ENCODE results near the gene KANTR. TPM values are rescaled to one million over a fixed set of nuclear protein-coding genes. Genes with fewer than 3 reads are reported as not detected.

KANTR gene
- total and polyA plus RNA-seq, 2 of the 4 experiments (the other 2 are of a cell fraction), result 1.6 to 6.3 TPM

DNA sequence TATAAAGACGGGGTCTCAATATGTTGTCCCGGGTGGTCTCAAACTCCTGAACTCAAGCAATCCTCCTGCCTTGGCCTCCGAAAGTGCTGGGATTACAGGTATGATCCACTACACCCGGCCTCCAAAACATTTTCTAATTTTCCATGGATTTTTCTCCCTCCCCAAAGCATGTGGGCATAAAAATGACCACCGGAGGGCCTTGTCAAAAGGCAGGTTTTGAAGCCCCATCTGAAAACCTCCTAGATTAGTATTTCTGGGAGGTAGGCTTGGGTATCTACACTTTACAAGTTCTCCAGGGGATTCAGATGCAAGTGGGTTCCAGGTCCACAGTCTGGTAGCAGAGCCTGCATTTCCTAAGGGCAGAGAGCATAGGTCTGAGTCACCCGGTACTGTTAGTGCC, 46.7 kb upstream of the KANTR start:
- no peak overlapping the region for H3K14ac ChIP-seq (replicated peaks; ENCODE audit: low read depth, low read length)
- peaks cover 12% of the 10 kb centered on the region for H3K9me1 ChIP-seq (ENCODE audit: insufficient read depth, low read length)
- H3K4ac ChIP-seq (ENCODE audit: low read depth, low read length), result no peak overlapping the region; the same call in 1 of the 2 replicates
- dilution Hi-C loops (cut with HindIII; ENCODE audit: low sequenced_read_pairs, unreplicated experiment) (no loop called here), in situ Hi-C loops (cut with MboI; ENCODE audit: low sequenced_read_pairs) (no loop called here), intact Hi-C loops (cut with micrococcal nuclease) (no loop called here)
- ChIA-PET POLR2A (ENCODE audit: unreplicated experiment) (no interaction called here), CTCF (no interaction called here)
- no peak overlapping the region for H2AK5ac ChIP-seq (ENCODE audit: low read depth, low read length)
- H4K8ac ChIP-seq (ENCODE audit: low read depth in 2 of 2, low read length in 2 of 2), result peak overlapping the region; percentile 95 to 97; a peak in 3 of 4 replicates
- no peak overlapping the region for H2AK9ac ChIP-seq (replicated peaks; ENCODE audit: low read depth, low read length, poor library complexity)
- no peak overlapping the region for H3K4me3 ChIP-seq (ENCODE audit: insufficient read depth, low read depth, low read length)
- H3K36me3 ChIP-seq (ENCODE audit: control insufficient read depth, insufficient read depth, low read length), result no peaks in the 10 kb centered on the region
- no peaks in the 10 kb centered on the region for H3K9me3 ChIP-seq (ENCODE audit: control insufficient read depth, insufficient read depth, low read length)
- no peak overlapping the region for H3K18ac ChIP-seq (ENCODE audit: low read depth, low read length)
- H3K4me1 ChIP-seq (ENCODE audit: control insufficient read depth, insufficient read depth, low read length), result peaks cover 11% of the 10 kb centered on the region; the same call in 1 of the 2 replicates
- no peak overlapping the region for H2BK20ac ChIP-seq (ENCODE audit: low read depth, low read length)
- H3K79me1 ChIP-seq (ENCODE audit: low read depth in 1 of 2, low read length in 2 of 2), result peaks cover 0 to 31% of the 10 kb centered on the region in 2 experiments
- 90% methylated on average over 2 of the region's 6 CpGs; no CpG with 5 or more reads in 1 of the 2 experiments for WGBS, 2 experiments (ENCODE audit: extremely low coverage in 2 of 2, insufficient read length in 1 of 2)
- no peak overlapping the region for H4K91ac ChIP-seq (ENCODE audit: insufficient read depth, low read depth, low read length)
- no peak overlapping the region for H2BK15ac ChIP-seq (ENCODE audit: low read depth, low read length)
- no peak overlapping the region for H3K9ac ChIP-seq (ENCODE audit: low read depth, low read length)
- H4K5ac ChIP-seq (ENCODE audit: low read depth, low read length), result 0 out of 2 replicates have a peak overlapping the region, but pooled peaks have one; percentile 49
- no peak overlapping the region for H2BK120ac ChIP-seq (ENCODE audit: low read depth, low read length)
- H3K56ac ChIP-seq (ENCODE audit: extremely low read depth, insufficient read depth, low read length), result no peak overlapping the region
- no peak overlapping the region for H2BK5ac ChIP-seq (ENCODE audit: low read depth, low read length, poor library complexity, severe bottlenecking)
- peaks cover 22% of the 10 kb centered on the region for H4K20me1 ChIP-seq (ENCODE audit: insufficient read depth, low read length)
- no peak overlapping the region for H2AFZ ChIP-seq (replicated peaks; ENCODE audit: low read length, poor library complexity)
- ATAC-seq (ENCODE audit: low read depth) (no peak), DNase-seq (peak; percentile 15)
- peak; percentile 45 for TF ChIP-seq CTCF (conservative IDR thresholded peaks at IDR 0.05; ENCODE audit: low read depth, low read length)
- TF ChIP-seq FOS (IDR thresholded peaks at IDR 0.05; ENCODE audit: low read depth, low read length), result no peak
- H3K4me2 ChIP-seq (ENCODE audit: low read depth, low read length), result no peak overlapping the region
- H3K27me3 ChIP-seq (ENCODE audit: control insufficient read depth, insufficient read depth, low read length), result peaks cover 13% of the 10 kb centered on the region
- BruUV-seq (replicated peaks), result no TSS peak
- no peak overlapping the region for H3K27ac ChIP-seq (ENCODE audit: insufficient read depth, low read length)
- H3K23ac ChIP-seq (ENCODE audit: low read depth, low read length), result no peak overlapping the region
